Ramos (cell line): ENCODE measurements around the gene PRRC2B.

Source experiments
- in situ Hi-C: fragments of 300-500 bp; cut with MboI; formaldehyde crosslinking; loops from one replicate; pipeline ENCODE4 v1.14.3; 2022; ENCODE audit warnings: low sequenced_read_pairs; ENCODE audit not compliant: unreplicated experiment

Gene PRRC2B

GRCh38 chr9:131482343-131483006 lies 88.6 kb downstream of the PRRC2B start:
- in situ Hi-C loops: no loop called here

GRCh38 chr9:131483319-131484050 lies 89.6 kb downstream of the PRRC2B start:
- in situ Hi-C loops: no loop called here

- in situ Hi-C loops: no loop called here
Observed at GRCh38 chr9:131484051-131484445, 90.2 kb downstream of the PRRC2B start.

GRCh38 chr9:131484560-131485185 lies 90.8 kb downstream of the PRRC2B start:
- in situ Hi-C loops: no loop called here

GRCh38 chr9:131485206-131485605 lies 91.3 kb downstream of the PRRC2B start:
- in situ Hi-C loops: no loop called here

GRCh38 chr9:131485728-131486422 lies 92.0 kb downstream of the PRRC2B start:
- in situ Hi-C loops: no loop called here

DNA sequence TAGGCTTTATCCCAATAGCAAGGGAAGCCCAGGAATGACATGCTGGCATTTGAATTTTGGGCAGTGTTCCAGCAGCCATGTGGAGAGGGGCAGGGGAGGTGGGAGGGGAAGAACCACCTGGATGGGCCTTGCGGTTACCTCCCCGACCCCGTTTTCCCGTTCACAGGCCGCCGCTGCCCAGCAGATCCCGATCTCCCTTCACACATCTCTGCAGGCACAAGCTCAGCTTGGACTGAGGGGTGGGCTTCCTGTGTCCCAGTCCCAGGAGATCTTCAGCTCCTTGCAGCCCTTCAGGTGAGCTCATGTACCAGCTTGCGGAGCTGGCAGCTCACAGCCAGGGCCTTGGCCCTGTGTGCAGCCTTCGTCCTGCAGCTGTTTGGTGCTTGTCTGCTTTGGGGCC lies 93.1 kb downstream of the PRRC2B start:
- in situ Hi-C loops: no loop called here

DNA sequence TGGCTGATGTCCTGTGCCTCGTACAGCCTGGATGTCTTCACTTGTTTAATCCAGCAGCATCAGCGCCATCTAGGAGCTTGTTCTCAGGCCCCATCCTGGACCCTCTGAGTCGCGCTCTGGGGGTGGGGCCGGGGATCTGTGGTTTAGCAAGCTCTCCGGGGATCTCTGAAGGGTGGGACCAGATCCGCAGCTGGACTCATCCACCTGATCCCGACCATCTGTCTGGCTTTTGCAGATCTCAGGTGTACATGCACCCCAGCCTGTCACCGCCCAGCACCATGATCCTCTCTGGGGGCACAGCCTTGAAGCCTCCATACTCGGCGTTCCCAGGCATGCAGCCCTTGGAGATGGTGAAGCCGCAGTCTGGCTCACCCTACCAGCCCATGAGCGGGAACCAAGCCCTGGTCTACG lies 93.7 kb downstream of the PRRC2B start:
- in situ Hi-C loops: no loop called here

DNA sequence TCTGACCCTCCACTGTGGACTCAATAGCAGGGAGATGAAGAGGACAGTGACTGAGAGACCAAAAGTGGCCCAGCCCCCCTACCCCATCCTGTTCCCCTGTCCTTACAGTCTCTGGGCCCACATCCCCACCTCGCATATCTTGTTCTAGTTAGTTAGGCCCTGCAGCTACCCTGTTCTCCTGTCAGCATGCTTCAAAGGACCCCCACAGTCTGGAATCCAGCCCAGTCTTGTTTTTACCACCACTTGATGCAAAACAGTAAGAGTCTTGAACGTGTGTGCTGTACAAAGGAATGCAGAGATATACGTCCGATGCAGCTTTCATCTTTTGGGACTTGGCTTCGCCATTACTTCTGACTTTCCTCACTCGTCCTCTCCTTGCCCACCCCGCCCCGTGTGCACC lies 96.6 kb downstream of the PRRC2B start:
- in situ Hi-C loops: no loop called here

DNA sequence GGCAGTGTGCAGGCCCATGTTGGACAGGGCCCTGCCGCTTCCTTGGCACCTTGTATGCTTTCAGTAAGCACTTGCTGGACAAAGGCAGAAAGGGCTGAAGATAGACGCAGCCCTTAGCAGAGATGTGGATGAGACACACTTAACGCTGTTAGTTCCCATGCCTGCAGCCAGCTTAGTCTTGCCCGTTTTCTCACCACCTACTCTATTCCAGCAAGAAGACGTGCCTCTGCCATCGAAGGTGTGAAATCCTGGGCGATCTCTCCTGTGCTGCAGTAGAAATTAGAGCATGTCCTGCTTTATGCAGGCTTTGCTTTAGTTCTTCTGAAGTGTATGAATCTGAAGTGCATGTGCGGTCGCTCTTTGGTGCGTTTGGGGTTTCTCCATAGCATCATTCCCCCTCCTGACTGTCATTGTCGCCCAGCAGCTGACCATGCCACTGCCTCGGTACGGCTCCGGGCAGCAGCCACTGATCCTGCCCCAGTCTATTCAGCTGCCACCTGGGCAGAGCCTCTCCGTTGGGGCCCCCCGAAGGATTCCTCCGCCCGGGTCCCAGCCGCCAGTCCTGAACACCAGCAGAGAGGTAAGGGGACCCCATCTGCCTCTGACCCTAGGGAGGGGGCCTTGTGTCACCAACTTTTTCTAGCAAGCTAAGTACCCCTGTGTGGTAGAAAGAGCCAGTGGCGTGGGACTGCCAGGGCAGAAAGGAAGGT lies 97.3 kb downstream of the PRRC2B start:
- in situ Hi-C loops: no loop called here

GRCh38 chr9:131492070-131492469 lies 98.2 kb downstream of the PRRC2B start:
- in situ Hi-C loops: no loop called here

DNA sequence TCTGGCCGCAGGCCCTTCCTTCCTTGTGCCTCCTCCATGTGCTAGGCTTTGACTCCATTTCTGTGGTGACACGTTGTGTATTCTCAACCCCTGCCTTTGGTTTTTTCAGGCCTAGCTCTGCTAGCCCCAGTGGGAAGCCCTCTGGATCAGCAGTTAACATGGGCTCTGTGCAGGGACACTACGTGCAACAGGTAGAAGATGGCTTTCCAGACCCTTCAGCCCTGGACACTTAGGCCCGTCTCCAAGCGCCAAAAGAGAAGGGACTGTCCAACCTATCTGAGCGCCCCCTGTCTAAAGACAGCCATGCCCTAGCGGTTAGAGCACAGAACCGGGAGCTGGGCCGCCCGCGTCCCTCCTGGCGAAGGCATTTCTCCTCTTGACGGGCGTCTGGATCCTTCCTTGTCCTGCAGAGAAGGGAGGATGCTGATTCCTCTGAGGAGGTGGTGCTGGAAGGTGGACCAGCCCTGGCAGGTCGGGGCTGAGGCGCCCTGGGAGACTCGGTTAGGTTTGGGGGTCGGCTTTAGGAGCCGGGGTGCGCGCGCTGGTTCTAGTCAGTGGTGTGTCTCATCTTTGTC lies 100.5 kb downstream of the PRRC2B start:
- in situ Hi-C loops: no loop called here

DNA sequence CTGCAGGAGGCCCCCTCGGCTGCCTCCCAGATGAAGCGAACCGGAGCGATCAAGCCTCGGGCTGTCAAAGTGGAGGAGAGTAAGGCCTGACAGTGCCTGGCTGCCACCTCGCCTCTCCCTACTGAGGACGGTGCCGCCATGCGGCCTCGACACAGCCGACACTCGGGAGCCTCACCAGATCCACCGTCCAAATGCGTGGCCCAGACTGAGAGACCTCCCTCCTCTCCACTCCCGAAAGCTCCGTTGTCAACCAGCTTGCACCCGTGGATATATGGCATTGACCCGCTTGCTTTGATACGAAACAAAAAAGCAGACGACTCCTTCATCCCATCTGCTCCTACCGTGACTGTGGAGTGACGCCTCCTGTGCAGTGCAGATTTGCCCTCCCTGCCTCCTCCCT lies 101.9 kb downstream of the PRRC2B start:
- in situ Hi-C loops: no loop called here

- in situ Hi-C loops: no loop called here
Observed at GRCh38 chr9:131496844-131497405, 103.0 kb downstream of the PRRC2B start.

GRCh38 chr9:131499254-131499767 lies 105.4 kb downstream of the PRRC2B start:
- in situ Hi-C loops: no loop called here

DNA sequence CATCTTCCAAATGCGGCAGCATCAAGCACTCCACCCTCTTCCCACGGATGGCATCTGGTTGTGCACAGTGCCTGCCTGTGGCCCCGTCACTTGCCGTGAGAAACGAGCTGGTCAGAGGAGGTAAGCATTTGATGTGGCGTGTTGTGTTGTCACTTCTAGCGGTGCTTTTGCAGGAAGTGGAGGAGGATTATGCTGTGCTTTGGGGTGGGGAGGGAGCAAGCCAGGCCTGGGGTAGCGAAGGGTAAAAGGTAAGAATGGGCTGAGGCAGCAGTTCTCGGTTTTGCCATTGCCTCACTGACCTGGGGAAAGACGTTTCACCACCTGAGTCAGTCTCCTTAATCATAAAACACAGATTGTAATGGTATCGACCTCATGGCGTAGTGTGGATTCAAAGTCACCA lies 106.5 kb downstream of the PRRC2B start:
- in situ Hi-C loops: loop anchor here (10.0 kb wide), 1 partner anchor 244 kb away; the partner anchor contains the start of gene RAPGEF1

GRCh38 chr9:131500939-131501541 lies 107.2 kb downstream of the PRRC2B start:
- in situ Hi-C loops: loop anchor here (10.0 kb wide), 1 partner anchor 244 kb away; the partner anchor contains the start of gene RAPGEF1

- in situ Hi-C loops: loop anchor here (10.0 kb wide), 1 partner anchor 242 kb away; the partner anchor contains the start of gene RAPGEF1
Observed at GRCh38 chr9:131502781-131503625, 109.1 kb downstream of the PRRC2B start, which contains the start of gene POMT1. Gene POMT1 (plus strand): TSS chr9:131502918. CDS start chr9:131504219, 1,301 bp downstream.
